Peyer's patch (tissue), 4 donors: ENCODE data around the gene ANKS6.

Source experiments
- POLR2A ChIP-seq, 2 donors: fragments of 450-650 bp; IDR thresholded peaks; one replicate each; pipeline ENCODE4 v1.5.1; 2017; ENCODE audit warnings: antibody characterized with exemption in 2 of 2, mild to moderate bottlenecking in 2 of 2, moderate library complexity in 2 of 2
- TF ChIP-seq, protein P1 (sequence below), 6 experiments: fragments of 450-650 bp in 4 of 6; fragments of 200-600 bp in 2 of 6; sonication (generic) in 1 of 6; IDR thresholded peaks; one replicate each; pipeline ENCODE4 v1.5.1; 2017 to 2019; ENCODE audit warnings: antibody characterized with exemption in 6 of 6, mild to moderate bottlenecking in 3 of 6, moderate library complexity in 1 of 6

DNA sequence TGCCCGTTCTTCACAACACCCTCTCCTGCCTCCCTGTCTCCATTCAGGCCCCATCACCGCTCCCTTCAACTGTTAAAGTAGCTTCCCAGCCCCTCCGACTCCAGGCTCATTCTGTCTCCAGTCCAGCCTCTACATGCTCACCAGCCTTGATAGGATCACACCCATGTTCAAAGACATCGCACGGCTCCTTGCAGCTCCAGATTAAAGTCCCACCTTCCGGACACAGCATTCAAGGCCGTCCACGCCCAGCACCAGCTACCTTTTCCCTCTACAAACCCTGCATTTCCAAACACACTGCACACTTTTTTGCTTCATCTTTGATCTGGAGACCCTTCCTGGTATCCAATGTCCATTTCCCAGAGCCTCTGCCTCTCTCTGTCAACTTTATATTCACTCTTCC lies 94.0 kb downstream of the ANKS6 start:
- TF ChIP-seq, protein P1, sequence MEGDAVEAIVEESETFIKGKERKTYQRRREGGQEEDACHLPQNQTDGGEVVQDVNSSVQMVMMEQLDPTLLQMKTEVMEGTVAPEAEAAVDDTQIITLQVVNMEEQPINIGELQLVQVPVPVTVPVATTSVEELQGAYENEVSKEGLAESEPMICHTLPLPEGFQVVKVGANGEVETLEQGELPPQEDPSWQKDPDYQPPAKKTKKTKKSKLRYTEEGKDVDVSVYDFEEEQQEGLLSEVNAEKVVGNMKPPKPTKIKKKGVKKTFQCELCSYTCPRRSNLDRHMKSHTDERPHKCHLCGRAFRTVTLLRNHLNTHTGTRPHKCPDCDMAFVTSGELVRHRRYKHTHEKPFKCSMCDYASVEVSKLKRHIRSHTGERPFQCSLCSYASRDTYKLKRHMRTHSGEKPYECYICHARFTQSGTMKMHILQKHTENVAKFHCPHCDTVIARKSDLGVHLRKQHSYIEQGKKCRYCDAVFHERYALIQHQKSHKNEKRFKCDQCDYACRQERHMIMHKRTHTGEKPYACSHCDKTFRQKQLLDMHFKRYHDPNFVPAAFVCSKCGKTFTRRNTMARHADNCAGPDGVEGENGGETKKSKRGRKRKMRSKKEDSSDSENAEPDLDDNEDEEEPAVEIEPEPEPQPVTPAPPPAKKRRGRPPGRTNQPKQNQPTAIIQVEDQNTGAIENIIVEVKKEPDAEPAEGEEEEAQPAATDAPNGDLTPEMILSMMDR (IDR thresholded peaks at IDR 0.05) = no peak
- no peak for TF ChIP-seq POLR2A (IDR thresholded peaks at IDR 0.05)
